K562 (cell line): Measurements from ENCODE around the gene KRT80. TPM values are rescaled to one million over a fixed set of nuclear protein-coding genes. Genes with fewer than 3 reads are reported as not detected.

Source experiments
- ATAC-seq: fragments of 200-7000 bp; cut with Tn5 transposase; 3 replicates; pipeline ENCODE4 v1.9.1; 2020; ENCODE audit warnings: moderate library complexity
- BruUV-seq: library from RNA; stranded (reverse); fragments of 400-500 nt; replicated peaks from 2 replicates; lab custom pipeline; 2021; lab: Mats Ljungman, UMichigan
- CTCF ChIA-PET: fragments of 300-600 bp; formaldehyde crosslinking; extraction: SDS; loops from one replicate; lab custom pipeline; 2021; ENCODE audit warnings: low intra/inter-chr PET ratio; lab: Yijun Ruan, JAX
- POLR2A ChIA-PET: fragments of 300-600, 350-650 bp; sonication (Branson Sonifier 250); formaldehyde crosslinking; extraction: SDS; loops from one replicate; lab custom pipeline; 2021; ENCODE audit warnings: antibody characterized with exemption, inconsistent platforms; lab: Yijun Ruan, JAX
- DNase-seq, 4 experiments: peaks; one replicate each; pipeline versions ENCODE4 v3.0.0 to v3.0.0-alpha.2; 2011 to 2018; ENCODE audit warnings: low spot score in 3 of 4, mixed read lengths in 3 of 4; ENCODE audit errors: extremely low read depth in 1 of 4
- FAIRE-seq: peaks from 2 replicates; lab custom pipeline; 2011; peaks lifted over from hg19 to GRCh38; lab: Jason Lieb, UNC
- H2AFZ ChIP-seq: 2 replicates; pipeline ENCODE4 v1.6.0; 2011; ENCODE audit warnings: low read depth, low read length, control low read depth, inconsistent platforms
- H3K27ac ChIP-seq: fragments of 200-600 bp; 3 replicates; pipeline ENCODE4 v1.8.0; 2011; ENCODE audit warnings: low read depth, mild to moderate bottlenecking, control low read depth, inconsistent platforms, low read length, moderate library complexity, mixed read lengths; ENCODE audit errors: extremely low read depth
- H3K27me3 ChIP-seq, 2 experiments: fragments of 300-600 bp in 1 of 2; 2 replicates in 1 of 2; 3 replicates in 1 of 2; pipeline versions ENCODE4 v1.6.0 to v1.8.0; 2011; ENCODE audit warnings: inconsistent platforms in 2 of 2, low read length in 2 of 2, mild to moderate bottlenecking in 1 of 2, mixed read lengths in 1 of 2, moderate library complexity in 1 of 2; ENCODE audit not compliant: control insufficient read depth in 2 of 2, insufficient read depth in 2 of 2
- H3K36me3 ChIP-seq: fragments of 300-600 bp; 3 replicates; pipeline ENCODE4 v1.8.0; 2011; ENCODE audit warnings: mild to moderate bottlenecking, low read length, inconsistent platforms; ENCODE audit not compliant: control insufficient read depth, insufficient read depth
- H3K4me1 ChIP-seq, 2 experiments: fragments of 200-600 bp in 1 of 2; replicated peaks in 1 of 2; 2 replicates in 1 of 2; 3 replicates in 1 of 2; pipeline versions ENCODE4 v1.5.1 to v1.8.0; 2011; ENCODE audit warnings: inconsistent platforms in 2 of 2, low read length in 2 of 2, mild to moderate bottlenecking in 1 of 2, mixed read lengths in 1 of 2, moderate library complexity in 1 of 2; ENCODE audit not compliant: control insufficient read depth in 2 of 2, insufficient read depth in 2 of 2
- H3K4me2 ChIP-seq: 2 replicates; pipeline ENCODE4 v1.6.1; 2011; ENCODE audit warnings: low read length, control low read depth, inconsistent platforms, mixed read lengths; ENCODE audit not compliant: insufficient read depth
- H3K4me3 ChIP-seq: fragments of 200-600 bp; sonication (generic), shearing (Covaris generic); 2 replicates; pipeline ENCODE4 v1.5.1; 2016; ENCODE audit warnings: control low read depth, inconsistent platforms
- H3K79me2 ChIP-seq: fragments of 200-600 bp; 3 replicates; pipeline ENCODE4 v1.8.0; 2011; ENCODE audit warnings: low read length, inconsistent platforms; ENCODE audit not compliant: control insufficient read depth, insufficient read depth
- H3K9ac ChIP-seq, 2 experiments: 2 replicates each; pipeline versions ENCODE4 v1.6.0 to v1.6.1; 2011; ENCODE audit warnings: low read depth in 2 of 2, low read length in 2 of 2, control low read depth in 1 of 2, inconsistent platforms in 1 of 2, mild to moderate bottlenecking in 1 of 2, mixed read lengths in 1 of 2; ENCODE audit not compliant: insufficient read depth in 1 of 2
- H3K9me1 ChIP-seq: one replicate; pipeline ENCODE4 v1.6.0; 2011; ENCODE audit warnings: inconsistent platforms, mild to moderate bottlenecking, low read length, moderate library complexity; ENCODE audit not compliant: control insufficient read depth, insufficient read depth
- H3K9me3 ChIP-seq: replicated peaks from 2 replicates; pipeline ENCODE4 v1.5.1; 2011; ENCODE audit warnings: low read depth, low read length, inconsistent platforms; ENCODE audit not compliant: control insufficient read depth, insufficient read depth
- H4K20me1 ChIP-seq: replicated peaks from 2 replicates; pipeline ENCODE4 v1.6.1; 2011; ENCODE audit warnings: low read length, inconsistent platforms, mixed read lengths; ENCODE audit not compliant: control insufficient read depth, insufficient read depth
- ETV6 ChIP-seq, 3 experiments: fragments of 150-350 bp in 1 of 3; sonication (generic) in 1 of 3; formaldehyde crosslinking in 1 of 3; IDR thresholded peaks; 2 replicates each; pipeline versions ENCODE4 v1.6.1 to v1.8.0; 2014 to 2022; ENCODE audit warnings: borderline replicate concordance in 2 of 3, low read depth in 2 of 3, antibody characterized with exemption in 1 of 3, low read length in 1 of 3, mild to moderate bottlenecking in 1 of 3, missing genetic modification reagents in 1 of 3
- MTA1 ChIP-seq: fragments of 450-650 bp; IDR thresholded peaks from 2 replicates; pipeline ENCODE4 v1.6.1; 2017; ENCODE audit warnings: borderline replicate concordance
- MTA2 ChIP-seq: fragments of 450-650 bp; IDR thresholded peaks from 2 replicates; pipeline ENCODE4 v1.6.1; 2016; ENCODE audit warnings: low read depth
- NRF1 ChIP-seq, 2 experiments: fragments of 450-650 bp; IDR thresholded peaks in 1 of 2; conservative IDR thresholded peaks in 1 of 2; 2 replicates each; pipeline ENCODE4 v1.6.1; 2014; ENCODE audit warnings: mild to moderate bottlenecking in 2 of 2
- RBM25 ChIP-seq: fragments of 200-400 bp; formaldehyde crosslinking; IDR thresholded peaks from 2 replicates; pipeline ENCODE4 v1.6.1; 2018; ENCODE audit warnings: low read length, low read depth, moderate library complexity; ENCODE audit not compliant: severe bottlenecking
- WGBS: fragments of 100-300 bp; shearing (Covaris generic); methylation state at CpG from one replicate; pipeline ENCODE4 v1.1.6; 2016; ENCODE audit warnings: low coverage, mixed read lengths; ENCODE audit not compliant: insufficient coverage; ENCODE audit errors: missing lambda C conversion rate; 5-methylcytosine and 5-hydroxymethylcytosine counted together
- in situ Hi-C: fragments of 300-500 bp; cut with MboI; formaldehyde crosslinking; loops from 4 replicates; pipeline ENCODE4 v1.15.0; 2018; ENCODE audit warnings: inconsistent platforms, mixed read lengths
- intact Hi-C: fragments of 100-400 bp; cut with micrococcal nuclease; formaldehyde crosslinking; loops from 2 replicates; pipeline ENCODE4 v1.14.2; 2022
- polyA plus RNA-seq, 8 experiments: library from polyadenylated mRNA; depleted of rRNA in 4 of 8; stranded (reverse) in 5 of 8; unstranded in 3 of 8; fragments of >200 nt; fragmentation: Nextera tagmentation in 2 of 8; fragmentation: Illumina TruSeq in 1 of 8; extraction: Ambion mirVana in 2 of 8; extraction: Trizol in 1 of 8; gene quantifications; 2 replicates each; pipeline versions ENCODE4 v1.2.1 to v1.2.3, GENCODE V29; 2011 to 2014; ENCODE audit warnings: inconsistent platforms in 1 of 8, missing spikeins in 1 of 8
- total RNA-seq, 7 experiments: library from RNA; depleted of rRNA in 6 of 7; stranded (reverse); fragments of >200 nt in 6 of 7; fragmentation: Illumina TruSeq in 2 of 7; extraction: Trizol in 2 of 7; gene quantifications; 2 replicates each; pipeline versions ENCODE4 v1.2.1 to v1.2.3, GENCODE V29; 2011 to 2021; ENCODE audit warnings: low replicate concordance in 1 of 7

Gene KRT80
- total and polyA plus RNA-seq, 9 of the 15 experiments (the other 6 are each of a cell fraction or from before 2014, with no cell fraction given): not detected

GRCh38 chr12:52223406-52224039 lies 31.7 kb upstream of the KRT80 start:
- H4K20me1 ChIP-seq: no peaks in the 10 kb centered on the region
- no peak overlapping the region for H3K27ac ChIP-seq
- no peak overlapping the region for H3K4me3 ChIP-seq
- in situ Hi-C loops: no loop called here
- H3K27me3 ChIP-seq: peaks cover 0 to 4% of the 10 kb centered on the region in 2 experiments; a peak in 1 of 5 replicates
- H3K9me3 ChIP-seq: no peaks in the 10 kb centered on the region
- no peak overlapping the region for H3K9ac ChIP-seq
- TF ChIP-seq NRF1 (conservative IDR thresholded peaks at IDR 0.05 in 1 of 2, IDR thresholded peaks at IDR 0.05 in 1 of 2): 0 out of 4 replicates have a peak, but pooled peaks of 1 of the 2 experiments have one; percentile 25
- no peak for TF ChIP-seq MTA2
- TF ChIP-seq RBM25: no peak
- TF ChIP-seq, all 486 proteins: peak for 1
- Histone ChIP-seq H3K36me3 (no peaks in the 10 kb centered on the region), H3K4me2 (no peak overlapping the region), H3K9me1 (no peaks in the 10 kb centered on the region), H3K4me1 (no peaks in the 10 kb centered on the region), H3K79me2 (no peaks in the 10 kb centered on the region), H2AFZ (no peak overlapping the region)
- CTCF ChIA-PET: no interaction called here
- intact Hi-C loops: no loop called here
- DNase-seq: no peak
- ATAC-seq: no peak
- FAIRE-seq: no peak
- WGBS: 2% methylated on average over 5 of the region's 5 CpGs
- POLR2A ChIA-PET: no interaction called here
- no TSS peak for BruUV-seq

DNA sequence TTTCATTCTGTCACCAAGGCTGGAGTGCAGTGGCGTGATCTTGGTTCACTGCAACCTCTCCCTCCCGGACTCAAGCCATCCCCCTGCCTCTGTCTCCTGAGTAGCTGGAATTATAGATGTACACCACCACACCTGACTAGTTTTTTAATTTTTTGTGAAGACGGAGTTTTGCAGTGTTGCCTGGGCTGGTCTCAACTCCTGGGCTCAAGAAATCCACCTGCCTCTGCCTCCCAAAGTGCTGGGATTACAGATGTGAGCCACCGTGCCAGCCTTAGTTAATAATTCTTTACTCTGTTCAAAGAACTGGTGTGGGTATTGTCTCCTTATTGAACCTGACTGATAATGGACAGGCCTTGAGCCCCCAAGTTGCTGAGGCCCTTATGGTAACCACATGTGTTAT lies 30.9 kb upstream of the KRT80 start:
- H3K79me2 ChIP-seq: no peaks in the 10 kb centered on the region
- no peaks in the 10 kb centered on the region for H3K36me3 ChIP-seq
- no TSS peak for BruUV-seq
- no peak overlapping the region for H3K4me2 ChIP-seq
- no peaks in the 10 kb centered on the region for H3K9me1 ChIP-seq
- intact Hi-C loops (no loop called here), in situ Hi-C loops (no loop called here)
- ChIA-PET POLR2A (no interaction called here), CTCF (interaction anchor here (0.5 kb wide), 1 partner anchor 23 kb away, joined by 3 read pairs; no protein-coding TSS in a partner anchor)
- TF ChIP-seq MTA1 (no peak), ETV6 (IDR thresholded peaks at IDR 0.05; ENCODE audit: borderline replicate concordance in 1 of 2, low read depth in 2 of 2, low read length in 1 of 2) (no peak), ETV6 (CRISPR knock-in tag; IDR thresholded peaks at IDR 0.05; ENCODE audit: borderline replicate concordance) (no peak)
- H3K9ac ChIP-seq: no peak overlapping the region
- FAIRE-seq: no peak
- no peaks in the 10 kb centered on the region for H3K4me1 ChIP-seq
- no peak overlapping the region for H3K27ac ChIP-seq
- no peak overlapping the region for H2AFZ ChIP-seq
- no peaks in the 10 kb centered on the region for H3K9me3 ChIP-seq
- H3K4me3 ChIP-seq: no peak overlapping the region
- ATAC-seq: no peak
- no peak for DNase-seq
- H3K27me3 ChIP-seq: peaks cover 0 to 4% of the 10 kb centered on the region in 2 experiments; a peak in 1 of 5 replicates
- no peaks in the 10 kb centered on the region for H4K20me1 ChIP-seq
- 0% methylated on average over 4 of the region's 4 CpGs for WGBS
